HG03060 (cell line): ENCODE measurements around the gene FAM131A.

ENCODE experiments used
- ATAC-seq: cut with Tn5 transposase; IDR thresholded peaks from one replicate; pipeline ENCODE4 v1.9.1; 2021; ENCODE audit warnings: low read depth, moderate number of reproducible peaks; ENCODE audit not compliant: unreplicated experiment

FAM131A gene

GRCh38 chr3:184373422-184373821 lies 36.0 kb downstream of the FAM131A start:
- ATAC-seq: no peak

GRCh38 chr3:184375747-184376461 lies 38.5 kb downstream of the FAM131A start:
- no peak for ATAC-seq

- no peak for ATAC-seq
Measured at GRCh38 chr3:184377374-184377773, 40.0 kb downstream of the FAM131A start.

GRCh38 chr3:184377882-184378445 lies 40.6 kb downstream of the FAM131A start, which contains the start of gene THPO:
Gene THPO (minus strand): TSS chr3:184378207. CDS start chr3:184376259, 1,948 bp downstream.
- ATAC-seq: no peak

- no peak for ATAC-seq
Measured at GRCh38 chr3:184378651-184379357, 41.4 kb downstream of the FAM131A start.

- no peak for ATAC-seq
Measured at GRCh38 chr3:184379358-184380184, 42.2 kb downstream of the FAM131A start, which contains the start of gene CHRD. Gene CHRD (plus strand): TSS chr3:184380054. CDS start chr3:184380319, 265 bp downstream.

- ATAC-seq: no peak
Measured at GRCh38 chr3:184380185-184380626, 42.8 kb downstream of the FAM131A start.

GRCh38 chr3:184380627-184381260 lies 43.3 kb downstream of the FAM131A start:
- ATAC-seq: no peak

- no peak for ATAC-seq
Measured at GRCh38 chr3:184381261-184382224, 44.1 kb downstream of the FAM131A start.

- ATAC-seq: no peak
Measured at GRCh38 chr3:184382326-184383032, 45.1 kb downstream of the FAM131A start.

GRCh38 chr3:184383033-184383740 lies 45.8 kb downstream of the FAM131A start:
- no peak for ATAC-seq

GRCh38 chr3:184384342-184384741 lies 46.9 kb downstream of the FAM131A start:
- no peak for ATAC-seq

- no peak for ATAC-seq
Measured at GRCh38 chr3:184384856-184385422, 47.5 kb downstream of the FAM131A start.

- no peak for ATAC-seq
Measured at GRCh38 chr3:184386047-184386806, 48.8 kb downstream of the FAM131A start.

- ATAC-seq: no peak
Measured at GRCh38 chr3:184387174-184387714, 49.8 kb downstream of the FAM131A start.

- ATAC-seq: no peak
Measured at GRCh38 chr3:184388164-184388935, 51.0 kb downstream of the FAM131A start.
